ENCODE data around the gene RTCA. TPM values are rescaled to one million over a fixed set of nuclear protein-coding genes. Genes with fewer than 3 reads are reported as not detected.

RTCA gene
- total RNA-seq, 1 donor from 2014 or later, result 55.7 TPM

- H3K4me3 Mint-ChIP-seq (ENCODE audit: low read depth), result no peak overlapping the region
- peaks cover 5% of the 10 kb centered on the region for H3K9me3 Mint-ChIP-seq
- no peak overlapping the region for H3K27ac Mint-ChIP-seq
- H3K36me3 Mint-ChIP-seq (ENCODE audit: low read depth), result peaks cover 11% of the 10 kb centered on the region
- no peak for DNase-seq (ENCODE audit: low spot score)
- intact Hi-C loops (cut with micrococcal nuclease), result no loop called here
- H3K4me1 Mint-ChIP-seq (ENCODE audit: low read depth), result peaks cover 4% of the 10 kb centered on the region
- no peaks in the 10 kb centered on the region for H3K27me3 Mint-ChIP-seq (ENCODE audit: low read depth)
Observed at GRCh38 chr1:100298512-100298911, 32.5 kb downstream of the RTCA start.

- intact Hi-C loops (cut with micrococcal nuclease), result loop anchor here (10.0 kb wide), 1 partner anchor 85 kb away; no protein-coding TSS in a partner anchor
- Mint-ChIP-seq H3K36me3 (ENCODE audit: low read depth) (peaks cover 7% of the 10 kb centered on the region), H3K9me3 (peaks cover 5% of the 10 kb centered on the region), H3K27me3 (ENCODE audit: low read depth) (no peaks in the 10 kb centered on the region), H3K4me3 (ENCODE audit: low read depth) (no peak overlapping the region), H3K27ac (no peak overlapping the region), H3K4me1 (ENCODE audit: low read depth) (peaks cover 4% of the 10 kb centered on the region)
- DNase-seq (ENCODE audit: low spot score), result no peak
Observed at GRCh38 chr1:100299521-100300222, 33.7 kb downstream of the RTCA start.

- Mint-ChIP-seq H3K27me3 (ENCODE audit: low read depth) (no peaks in the 10 kb centered on the region), H3K9me3 (peaks cover 5% of the 10 kb centered on the region), H3K4me3 (ENCODE audit: low read depth) (no peak overlapping the region), H3K27ac (no peak overlapping the region), H3K4me1 (ENCODE audit: low read depth) (peaks cover 4% of the 10 kb centered on the region), H3K36me3 (ENCODE audit: low read depth) (peaks cover 7% of the 10 kb centered on the region)
- intact Hi-C loops (cut with micrococcal nuclease), result loop anchor here (10.0 kb wide), 1 partner anchor 84 kb away; no protein-coding TSS in a partner anchor
- no peak for DNase-seq (ENCODE audit: low spot score)
Observed at GRCh38 chr1:100300691-100301090, 34.7 kb downstream of the RTCA start.

GRCh38 chr1:100302739-100303138, 36.7 kb downstream of the RTCA start:
- Mint-ChIP-seq H3K4me3 (ENCODE audit: low read depth) (no peak overlapping the region), H3K27me3 (ENCODE audit: low read depth) (no peaks in the 10 kb centered on the region), H3K4me1 (ENCODE audit: low read depth) (peaks cover 13% of the 10 kb centered on the region), H3K27ac (no peak overlapping the region), H3K9me3 (no peaks in the 10 kb centered on the region), H3K36me3 (ENCODE audit: low read depth) (no peaks in the 10 kb centered on the region)
- DNase-seq (ENCODE audit: low spot score), result no peak
- intact Hi-C loops (cut with micrococcal nuclease), result loop anchor here (10.0 kb wide), 1 partner anchor 82 kb away; no protein-coding TSS in a partner anchor

- Mint-ChIP-seq H3K4me1 (ENCODE audit: low read depth) (peaks cover 13% of the 10 kb centered on the region), H3K27ac (no peak overlapping the region), H3K27me3 (ENCODE audit: low read depth) (no peaks in the 10 kb centered on the region), H3K36me3 (ENCODE audit: low read depth) (no peaks in the 10 kb centered on the region), H3K4me3 (ENCODE audit: low read depth) (no peak overlapping the region), H3K9me3 (no peaks in the 10 kb centered on the region)
- intact Hi-C loops (cut with micrococcal nuclease), result loop anchor here (10.0 kb wide), 1 partner anchor 81 kb away; no protein-coding TSS in a partner anchor
- no peak for DNase-seq (ENCODE audit: low spot score)
Observed at GRCh38 chr1:100304227-100304626, 38.2 kb downstream of the RTCA start.

- no peak for DNase-seq (ENCODE audit: low spot score)
- Mint-ChIP-seq H3K9me3 (peaks cover 2% of the 10 kb centered on the region), H3K27ac (no peak overlapping the region), H3K4me3 (ENCODE audit: low read depth) (no peak overlapping the region), H3K36me3 (ENCODE audit: low read depth) (no peaks in the 10 kb centered on the region), H3K27me3 (ENCODE audit: low read depth) (no peaks in the 10 kb centered on the region), H3K4me1 (ENCODE audit: low read depth) (peaks cover 13% of the 10 kb centered on the region)
- intact Hi-C loops (cut with micrococcal nuclease), result loop anchor here (10.0 kb wide), 1 partner anchor 80 kb away; no protein-coding TSS in a partner anchor
Observed at GRCh38 chr1:100304921-100305320, 38.9 kb downstream of the RTCA start.

GRCh38 chr1:100305954-100306353, 39.9 kb downstream of the RTCA start:
- Mint-ChIP-seq H3K9me3 (peaks cover 6% of the 10 kb centered on the region), H3K4me1 (ENCODE audit: low read depth) (peaks cover 13% of the 10 kb centered on the region), H3K27ac (no peak overlapping the region), H3K4me3 (ENCODE audit: low read depth) (no peak overlapping the region), H3K36me3 (ENCODE audit: low read depth) (no peaks in the 10 kb centered on the region), H3K27me3 (ENCODE audit: low read depth) (peaks cover 2% of the 10 kb centered on the region)
- DNase-seq (ENCODE audit: low spot score), result no peak
- intact Hi-C loops (cut with micrococcal nuclease), result loop anchor here (10.0 kb wide), 1 partner anchor 79 kb away; no protein-coding TSS in a partner anchor

GRCh38 chr1:100306735-100307313, 40.8 kb downstream of the RTCA start:
- H3K36me3 Mint-ChIP-seq (ENCODE audit: low read depth), result no peaks in the 10 kb centered on the region
- no peak overlapping the region for H3K4me3 Mint-ChIP-seq (ENCODE audit: low read depth)
- H3K27ac Mint-ChIP-seq, result no peak overlapping the region
- intact Hi-C loops (cut with micrococcal nuclease), result loop anchor here (10.0 kb wide), 1 partner anchor 78 kb away; no protein-coding TSS in a partner anchor
- H3K9me3 Mint-ChIP-seq, result peaks cover 6% of the 10 kb centered on the region
- no peak for DNase-seq (ENCODE audit: low spot score)
- peaks cover 2% of the 10 kb centered on the region for H3K27me3 Mint-ChIP-seq (ENCODE audit: low read depth)
- peaks cover 13% of the 10 kb centered on the region for H3K4me1 Mint-ChIP-seq (ENCODE audit: low read depth)

- Mint-ChIP-seq H3K4me3 (ENCODE audit: low read depth) (no peak overlapping the region), H3K9me3 (peaks cover 6% of the 10 kb centered on the region), H3K27ac (no peak overlapping the region), H3K27me3 (ENCODE audit: low read depth) (peaks cover 8% of the 10 kb centered on the region), H3K36me3 (ENCODE audit: low read depth) (no peaks in the 10 kb centered on the region), H3K4me1 (ENCODE audit: low read depth) (peaks cover 13% of the 10 kb centered on the region)
- intact Hi-C loops (cut with micrococcal nuclease), result loop anchor here (10.0 kb wide), 1 partner anchor 76 kb away; no protein-coding TSS in a partner anchor
- no peak for DNase-seq (ENCODE audit: low spot score)
Observed at GRCh38 chr1:100308777-100309176, 42.8 kb downstream of the RTCA start.

- H3K4me1 Mint-ChIP-seq (ENCODE audit: low read depth), result peaks cover 13% of the 10 kb centered on the region
- peaks cover 9% of the 10 kb centered on the region for H3K9me3 Mint-ChIP-seq
- H3K4me3 Mint-ChIP-seq (ENCODE audit: low read depth), result no peak overlapping the region
- H3K36me3 Mint-ChIP-seq (ENCODE audit: low read depth), result no peaks in the 10 kb centered on the region
- no peak for DNase-seq (ENCODE audit: low spot score)
- no peak overlapping the region for H3K27ac Mint-ChIP-seq
- intact Hi-C loops (cut with micrococcal nuclease), result loop anchor here (10.0 kb wide), 1 partner anchor 75 kb away; no protein-coding TSS in a partner anchor
- H3K27me3 Mint-ChIP-seq (ENCODE audit: low read depth), result peaks cover 8% of the 10 kb centered on the region
Observed at GRCh38 chr1:100309863-100310262, 43.8 kb downstream of the RTCA start.

GRCh38 chr1:100313382-100313781, 47.4 kb downstream of the RTCA start:
- Mint-ChIP-seq H3K36me3 (ENCODE audit: low read depth) (no peaks in the 10 kb centered on the region), H3K4me1 (ENCODE audit: low read depth) (peaks cover under 1% of the 10 kb centered on the region), H3K4me3 (ENCODE audit: low read depth) (no peak overlapping the region), H3K27me3 (ENCODE audit: low read depth) (peaks cover 8% of the 10 kb centered on the region), H3K9me3 (peaks cover 29% of the 10 kb centered on the region), H3K27ac (no peak overlapping the region)
- no peak for DNase-seq (ENCODE audit: low spot score)
- intact Hi-C loops (cut with micrococcal nuclease), result no loop called here

- peaks cover 2% of the 10 kb centered on the region for H3K36me3 Mint-ChIP-seq (ENCODE audit: low read depth)
- peaks cover 40% of the 10 kb centered on the region for H3K9me3 Mint-ChIP-seq
- DNase-seq (ENCODE audit: low spot score), result no peak
- peaks cover 6% of the 10 kb centered on the region for H3K27me3 Mint-ChIP-seq (ENCODE audit: low read depth)
- no peak overlapping the region for H3K27ac Mint-ChIP-seq
- no peaks in the 10 kb centered on the region for H3K4me1 Mint-ChIP-seq (ENCODE audit: low read depth)
- intact Hi-C loops (cut with micrococcal nuclease), result no loop called here
- no peak overlapping the region for H3K4me3 Mint-ChIP-seq (ENCODE audit: low read depth)
Observed at GRCh38 chr1:100316622-100317021, 50.6 kb downstream of the RTCA start.
